Amniotic stem cell (primary cell): Measurements from ENCODE around the gene ZFR2.

Experiments used
- DNase-seq: peaks from one replicate; lab custom pipeline; 2025; lab: John Stamatoyannopoulos, UW

Gene ZFR2

GRCh38 chr19:3813473-3814392, 55.1 kb downstream of the ZFR2 start:
- no peak for DNase-seq

GRCh38 chr19:3810708-3811355, 58.0 kb downstream of the ZFR2 start:
- no peak for DNase-seq

GRCh38 chr19:3809881-3810707, 58.7 kb downstream of the ZFR2 start:
- no peak for DNase-seq

- DNase-seq = no peak
Measured at GRCh38 chr19:3808420-3809143, 60.3 kb downstream of the ZFR2 start.

- no peak for DNase-seq
Measured at GRCh38 chr19:3807574-3808354, 61.1 kb downstream of the ZFR2 start.

GRCh38 chr19:3807131-3807480, 61.7 kb downstream of the ZFR2 start:
- no peak for DNase-seq

GRCh38 chr19:3805859-3806258, 63.0 kb downstream of the ZFR2 start:
- no peak for DNase-seq

- no peak for DNase-seq
Measured at GRCh38 chr19:3804429-3804828, 64.4 kb downstream of the ZFR2 start.

GRCh38 chr19:3803986-3804385, 64.9 kb downstream of the ZFR2 start:
- no peak for DNase-seq

- no peak for DNase-seq
Measured at GRCh38 chr19:3803114-3803888, 65.5 kb downstream of the ZFR2 start.

GRCh38 chr19:3801412-3802096, 67.3 kb downstream of the ZFR2 start:
- DNase-seq = no peak

GRCh38 chr19:3800996-3801395, 67.8 kb downstream of the ZFR2 start:
- no peak for DNase-seq

- DNase-seq = no peak
Measured at GRCh38 chr19:3798137-3798536, 70.7 kb downstream of the ZFR2 start.

- no peak for DNase-seq
Measured at GRCh38 chr19:3796358-3796757, 72.5 kb downstream of the ZFR2 start.

- no peak for DNase-seq
Measured at GRCh38 chr19:3793799-3794198, 75.0 kb downstream of the ZFR2 start.

GRCh38 chr19:3792114-3792513, 76.7 kb downstream of the ZFR2 start:
- DNase-seq = no peak

- no peak for DNase-seq
Measured at GRCh38 chr19:3790941-3791340, 77.9 kb downstream of the ZFR2 start.

GRCh38 chr19:3790209-3790734, 78.6 kb downstream of the ZFR2 start:
- no peak for DNase-seq

- DNase-seq = no peak
Measured at GRCh38 chr19:3788996-3789778, 79.7 kb downstream of the ZFR2 start.
